LNCAP (cell line): ENCODE measurements around the gene VN1R5.

Experiments
- TF ChIP-seq, protein P1 (sequence below): fragments of 450-650 bp; IDR thresholded peaks from 2 replicates; pipeline ENCODE4 v1.5.1; 2017; ENCODE audit warnings: mild to moderate bottlenecking

Gene VN1R5

DNA sequence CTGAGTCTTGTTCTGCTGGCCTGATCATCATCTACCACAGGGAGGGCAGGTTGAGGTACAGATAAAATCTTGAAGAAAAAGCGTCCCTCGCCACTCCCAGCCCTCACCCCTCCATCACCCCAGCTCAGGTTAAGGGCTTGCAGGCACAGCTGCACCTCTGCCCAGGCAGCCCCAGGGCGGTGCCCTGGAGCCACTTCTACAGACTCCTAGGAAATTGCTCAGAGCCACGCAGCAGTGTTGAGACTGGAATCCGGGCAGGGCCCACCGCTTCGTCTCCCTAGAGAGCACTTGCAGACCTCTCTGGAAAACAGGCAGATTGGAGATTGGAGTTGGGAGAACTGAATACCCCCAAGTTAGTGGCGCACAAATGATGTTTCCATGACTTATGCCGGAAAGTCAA, 35.3 kb downstream of the VN1R5 start:
- TF ChIP-seq, protein P1, sequence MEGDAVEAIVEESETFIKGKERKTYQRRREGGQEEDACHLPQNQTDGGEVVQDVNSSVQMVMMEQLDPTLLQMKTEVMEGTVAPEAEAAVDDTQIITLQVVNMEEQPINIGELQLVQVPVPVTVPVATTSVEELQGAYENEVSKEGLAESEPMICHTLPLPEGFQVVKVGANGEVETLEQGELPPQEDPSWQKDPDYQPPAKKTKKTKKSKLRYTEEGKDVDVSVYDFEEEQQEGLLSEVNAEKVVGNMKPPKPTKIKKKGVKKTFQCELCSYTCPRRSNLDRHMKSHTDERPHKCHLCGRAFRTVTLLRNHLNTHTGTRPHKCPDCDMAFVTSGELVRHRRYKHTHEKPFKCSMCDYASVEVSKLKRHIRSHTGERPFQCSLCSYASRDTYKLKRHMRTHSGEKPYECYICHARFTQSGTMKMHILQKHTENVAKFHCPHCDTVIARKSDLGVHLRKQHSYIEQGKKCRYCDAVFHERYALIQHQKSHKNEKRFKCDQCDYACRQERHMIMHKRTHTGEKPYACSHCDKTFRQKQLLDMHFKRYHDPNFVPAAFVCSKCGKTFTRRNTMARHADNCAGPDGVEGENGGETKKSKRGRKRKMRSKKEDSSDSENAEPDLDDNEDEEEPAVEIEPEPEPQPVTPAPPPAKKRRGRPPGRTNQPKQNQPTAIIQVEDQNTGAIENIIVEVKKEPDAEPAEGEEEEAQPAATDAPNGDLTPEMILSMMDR = no peak

DNA sequence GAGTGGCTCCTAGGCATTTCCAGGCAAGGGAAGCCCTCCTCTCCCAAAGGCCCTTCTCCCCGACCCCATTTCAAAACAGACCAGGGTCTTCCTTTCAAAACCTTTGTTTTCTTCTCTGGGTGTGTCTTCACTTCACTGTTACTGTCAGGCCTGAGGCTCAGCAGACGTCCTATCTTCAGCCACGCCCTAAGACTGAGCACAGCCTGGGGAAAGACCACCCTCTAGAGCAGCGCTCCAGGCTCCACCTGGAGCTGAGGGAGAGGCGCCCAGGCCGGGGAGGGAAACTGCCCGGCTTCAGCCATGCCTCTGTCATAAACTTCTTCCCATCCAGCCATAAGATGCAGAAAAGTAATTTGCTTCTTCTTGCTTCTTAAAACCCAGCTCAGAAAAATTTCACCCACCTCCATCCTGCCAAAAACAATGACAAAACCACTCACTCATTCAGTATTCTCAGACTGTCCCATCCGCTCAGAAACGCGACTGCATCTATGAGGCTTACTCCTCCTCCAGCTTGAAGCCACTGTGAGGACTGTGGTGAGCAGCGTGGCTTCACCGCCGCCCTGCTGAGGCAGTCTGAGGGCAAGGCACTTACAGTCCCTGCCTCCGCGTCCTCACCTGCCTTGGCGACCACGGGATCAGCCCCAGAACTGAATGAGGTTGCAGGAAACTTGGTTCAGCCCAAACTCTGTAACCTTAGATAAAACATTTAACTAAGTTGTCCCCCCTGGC, 36.1 kb downstream of the VN1R5 start:
- TF ChIP-seq, protein P1 = no peak

DNA sequence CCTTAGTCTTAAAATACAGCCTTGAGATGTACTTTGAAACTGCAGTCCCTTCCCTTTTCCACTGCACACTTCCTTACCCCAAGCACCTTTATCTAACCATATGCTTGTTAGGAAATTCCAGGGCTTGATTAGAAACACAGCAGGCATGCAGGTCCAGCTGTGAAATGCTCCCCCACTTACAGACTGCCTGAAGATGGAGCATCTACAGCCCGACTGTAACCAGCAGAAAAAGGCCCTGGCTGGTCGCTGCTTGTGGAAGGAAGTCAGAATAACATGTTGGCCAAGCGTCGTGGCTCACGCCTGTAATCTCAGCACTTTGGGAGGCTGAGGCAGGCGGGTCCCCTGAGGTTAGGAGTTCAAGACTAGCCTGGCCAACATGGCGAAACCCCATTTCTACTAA, 37.2 kb downstream of the VN1R5 start:
- TF ChIP-seq, protein P1 = no peak

DNA sequence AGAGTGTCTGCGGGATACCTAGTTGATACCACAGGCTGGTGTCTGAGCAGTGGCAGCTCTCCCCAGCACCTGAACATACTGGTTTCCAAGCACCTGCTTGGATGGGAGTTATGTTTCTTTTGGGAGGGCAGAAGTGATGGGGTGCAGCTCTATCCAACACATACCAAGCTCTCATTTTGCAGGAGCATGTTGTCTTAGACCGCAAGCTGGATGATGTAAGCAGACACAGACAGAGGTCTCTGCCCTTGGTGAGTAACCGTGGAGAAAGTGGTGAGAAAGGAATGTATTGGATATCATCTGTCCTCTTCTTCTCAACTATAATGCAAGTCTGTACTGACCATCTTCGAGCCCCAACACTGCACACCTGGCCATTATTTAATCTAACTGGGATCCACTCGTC, 38.4 kb downstream of the VN1R5 start:
- TF ChIP-seq, protein P1 = no peak

DNA sequence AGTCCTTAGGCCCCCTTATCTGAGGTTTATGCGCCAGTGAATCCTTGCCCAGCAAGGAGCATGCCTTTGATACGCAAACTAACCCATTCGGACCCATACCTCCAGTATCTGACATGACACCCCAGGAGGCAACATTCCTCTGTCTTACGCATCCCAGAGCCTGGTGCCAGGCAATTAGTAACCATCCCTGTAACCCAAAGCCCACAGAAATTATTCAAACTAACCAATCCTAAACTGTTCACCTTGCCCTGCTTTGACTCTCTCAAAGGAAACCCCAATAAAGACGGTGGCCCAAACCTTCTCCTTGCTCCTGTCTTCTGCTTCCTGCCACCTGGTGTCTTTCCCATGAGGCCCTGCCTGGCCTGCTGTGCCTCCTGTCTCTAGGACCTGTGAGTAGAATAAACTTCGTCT, 39.4 kb downstream of the VN1R5 start:
- TF ChIP-seq, protein P1 = no peak

DNA sequence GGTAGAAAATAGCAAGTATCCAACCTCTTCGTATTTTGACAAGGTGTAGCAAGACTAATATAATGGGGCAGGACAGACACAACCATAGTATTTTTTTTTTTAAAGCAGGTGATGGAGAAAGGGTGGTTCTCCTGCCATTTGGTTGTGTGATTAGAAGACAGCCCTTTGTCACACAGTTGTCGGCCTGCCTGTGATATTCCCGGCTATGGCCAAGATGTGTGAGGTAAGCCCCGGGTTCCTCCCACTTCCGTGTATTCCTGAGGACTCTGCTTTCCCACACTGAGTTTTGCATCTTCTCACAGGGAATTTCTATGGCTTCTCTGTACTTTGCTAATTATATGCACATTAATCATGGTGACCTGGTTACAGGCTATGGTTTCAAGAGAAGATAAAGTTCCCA, 39.9 kb downstream of the VN1R5 start:
- TF ChIP-seq, protein P1 = no peak

DNA sequence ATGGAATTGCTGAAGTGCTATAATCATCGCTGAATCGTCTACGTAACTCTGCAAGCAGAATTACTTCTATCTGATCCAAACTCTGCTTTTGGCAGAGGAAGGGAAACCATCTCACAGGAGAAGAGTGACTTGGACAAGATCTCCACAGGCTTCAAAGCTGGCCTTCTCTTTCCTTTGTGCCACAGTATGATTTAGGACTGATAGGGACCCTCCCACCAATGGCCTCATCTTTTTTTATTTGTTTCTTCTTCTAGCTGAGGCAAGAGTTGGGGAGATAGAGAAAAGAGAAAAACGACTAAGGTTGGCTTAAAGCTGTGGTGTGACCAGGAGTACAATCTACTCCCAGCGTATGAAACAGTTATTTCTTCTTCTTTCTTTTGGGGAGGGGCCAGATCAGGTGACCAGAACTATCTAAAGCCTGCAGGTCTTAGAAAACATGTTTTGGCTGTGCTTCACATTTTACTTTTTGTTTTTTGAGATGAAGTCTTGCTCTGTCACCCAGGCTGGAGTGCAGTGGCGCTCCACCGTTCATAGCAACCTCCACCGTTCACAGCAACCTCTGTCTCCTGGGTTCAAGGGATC, 40.8 kb downstream of the VN1R5 start:
- TF ChIP-seq, protein P1 = no peak
